Measurements from ENCODE around the gene ETFBKMT. TPM values are rescaled to one million over a fixed set of nuclear protein-coding genes. Genes with fewer than 3 reads are reported as not detected.

ETFBKMT gene
- total and polyA plus RNA-seq, 2 experiments from 2014 or later, result 1.3 to 2.5 TPM

- Histone ChIP-seq H3K27me3 (no peaks in the 10 kb centered on the region), H3K27ac (peak overlapping the region; percentile 69), H3K9me3 (ENCODE audit: low read depth) (no peaks in the 10 kb centered on the region), H3K36me3 (no peaks in the 10 kb centered on the region), H3K4me1 (ENCODE audit: low read depth) (peaks cover 14% of the 10 kb centered on the region), H3K4me3 (no peak overlapping the region)
- DNase-seq (ENCODE audit: low read depth in 1 of 2, low spot score in 1 of 2), result no peak
- TF ChIP-seq CTCF (IDR thresholded peaks at IDR 0.05; ENCODE audit: low read depth, low read length), result no peak
Measured at GRCh38 chr12:31647086-31647491, 12.4 kb upstream of the ETFBKMT start.

- Histone ChIP-seq H3K36me3 (no peaks in the 10 kb centered on the region), H3K27ac (peak overlapping the region; percentile 56), H3K4me3 (no peak overlapping the region), H3K9me3 (ENCODE audit: low read depth) (no peaks in the 10 kb centered on the region), H3K27me3 (no peaks in the 10 kb centered on the region), H3K4me1 (ENCODE audit: low read depth) (peaks cover 24% of the 10 kb centered on the region)
- DNase-seq (ENCODE audit: low read depth in 1 of 2, low spot score in 1 of 2), result peak in 1 of 2 donors; percentile 34
- TF ChIP-seq CTCF (IDR thresholded peaks at IDR 0.05; ENCODE audit: low read depth, low read length), result no peak
Measured at GRCh38 chr12:31650918-31651317, 8.6 kb upstream of the ETFBKMT start.

GRCh38 chr12:31651893-31652521 lies 7.5 kb upstream of the ETFBKMT start:
- Histone ChIP-seq H3K27ac (no peak overlapping the region), H3K9me3 (ENCODE audit: low read depth) (no peaks in the 10 kb centered on the region), H3K4me3 (no peak overlapping the region), H3K27me3 (no peaks in the 10 kb centered on the region), H3K36me3 (no peaks in the 10 kb centered on the region), H3K4me1 (ENCODE audit: low read depth) (peaks cover 25% of the 10 kb centered on the region)
- no peak for TF ChIP-seq CTCF (IDR thresholded peaks at IDR 0.05; ENCODE audit: low read depth, low read length)
- peak in 1 of 2 donors; percentile 34 for DNase-seq (ENCODE audit: low read depth in 1 of 2, low spot score in 1 of 2)

- H3K27me3 ChIP-seq, result no peaks in the 10 kb centered on the region
- no peak for TF ChIP-seq CTCF (IDR thresholded peaks at IDR 0.05; ENCODE audit: low read depth, low read length)
- peak in 1 of 2 donors; percentile 46 for DNase-seq (ENCODE audit: low read depth in 1 of 2, low spot score in 1 of 2)
- no peak overlapping the region for H3K4me3 ChIP-seq
- H3K36me3 ChIP-seq, result no peaks in the 10 kb centered on the region
- peaks cover 27% of the 10 kb centered on the region for H3K4me1 ChIP-seq (ENCODE audit: low read depth)
- peak overlapping the region; percentile 69 for H3K27ac ChIP-seq
- H3K9me3 ChIP-seq (ENCODE audit: low read depth), result no peaks in the 10 kb centered on the region
Measured at GRCh38 chr12:31655208-31655607, 4.3 kb upstream of the ETFBKMT start.

- no peak for DNase-seq (ENCODE audit: low read depth in 1 of 2, low spot score in 1 of 2)
- Histone ChIP-seq H3K4me1 (ENCODE audit: low read depth) (peaks cover 21% of the 10 kb centered on the region), H3K27me3 (no peaks in the 10 kb centered on the region), H3K27ac (peak overlapping the region; percentile 69), H3K36me3 (no peaks in the 10 kb centered on the region), H3K9me3 (ENCODE audit: low read depth) (no peaks in the 10 kb centered on the region), H3K4me3 (no peak overlapping the region)
- no peak for TF ChIP-seq CTCF (IDR thresholded peaks at IDR 0.05; ENCODE audit: low read depth, low read length)
Measured at GRCh38 chr12:31655792-31656191, 3.7 kb upstream of the ETFBKMT start.
